ENCODE data around the gene SCART1. TPM values are rescaled to one million over a fixed set of nuclear protein-coding genes. Genes with fewer than 3 reads are reported as not detected.

The SCART1 gene
- total RNA-seq, 1 donor from 2014 or later: 2.4 TPM

DNA sequence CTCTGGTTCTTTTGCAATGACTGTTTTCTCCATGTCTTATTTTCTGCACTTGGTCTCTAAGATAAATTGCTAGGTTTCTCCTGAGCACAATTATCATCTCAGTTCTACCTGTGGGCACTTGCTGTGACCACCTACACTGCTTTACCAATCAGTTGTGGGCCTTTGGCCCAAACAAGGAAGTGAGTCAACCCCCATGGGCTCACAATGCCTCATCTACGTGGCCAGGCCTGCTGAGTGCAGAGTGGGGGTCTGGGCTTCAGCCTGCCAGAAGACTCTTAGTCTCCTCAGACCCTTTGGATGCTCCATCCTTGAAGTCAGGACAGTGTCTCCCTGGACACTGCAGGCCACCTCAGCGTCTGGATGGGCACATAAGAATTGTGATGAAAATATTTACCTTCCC, 20.3 kb downstream of the SCART1 start:
- H3K27me3 Mint-ChIP-seq (ENCODE audit: low read depth): no peaks in the 10 kb centered on the region
- H3K4me1 Mint-ChIP-seq (ENCODE audit: low read depth): no peaks in the 10 kb centered on the region
- H3K4me3 Mint-ChIP-seq (ENCODE audit: unreplicated experiment): no peak overlapping the region
- no peak for DNase-seq (ENCODE audit: low spot score)
- H3K27ac Mint-ChIP-seq (ENCODE audit: unreplicated experiment): no peak overlapping the region
- H3K9me3 Mint-ChIP-seq (ENCODE audit: low read depth): peaks cover 5% of the 10 kb centered on the region
- H3K36me3 Mint-ChIP-seq (ENCODE audit: low read depth): peaks cover 11% of the 10 kb centered on the region
- no peak for TF ChIP-seq CTCF (IDR thresholded peaks at IDR 0.05)

GRCh38 chr10:133474665-133475424, 21.1 kb downstream of the SCART1 start:
- Mint-ChIP-seq H3K4me3 (ENCODE audit: unreplicated experiment) (no peak overlapping the region), H3K9me3 (ENCODE audit: low read depth) (peaks cover 5% of the 10 kb centered on the region), H3K27me3 (ENCODE audit: low read depth) (no peaks in the 10 kb centered on the region), H3K4me1 (ENCODE audit: low read depth) (no peaks in the 10 kb centered on the region), H3K36me3 (ENCODE audit: low read depth) (peaks cover 8% of the 10 kb centered on the region), H3K27ac (ENCODE audit: unreplicated experiment) (no peak overlapping the region)
- no peak for TF ChIP-seq CTCF (IDR thresholded peaks at IDR 0.05)
- no peak for DNase-seq (ENCODE audit: low spot score)

- H3K27ac Mint-ChIP-seq (ENCODE audit: unreplicated experiment): no peak overlapping the region
- no peak for TF ChIP-seq CTCF (IDR thresholded peaks at IDR 0.05)
- H3K27me3 Mint-ChIP-seq (ENCODE audit: low read depth): no peaks in the 10 kb centered on the region
- H3K36me3 Mint-ChIP-seq (ENCODE audit: low read depth): peaks cover 4% of the 10 kb centered on the region
- no peaks in the 10 kb centered on the region for H3K4me1 Mint-ChIP-seq (ENCODE audit: low read depth)
- no peak overlapping the region for H3K4me3 Mint-ChIP-seq (ENCODE audit: unreplicated experiment)
- no peaks in the 10 kb centered on the region for H3K9me3 Mint-ChIP-seq (ENCODE audit: low read depth)
- no peak for DNase-seq (ENCODE audit: low spot score)
These were observed 21.6 kb downstream of the SCART1 start for GRCh38 chr10:133475425-133475734.

DNA sequence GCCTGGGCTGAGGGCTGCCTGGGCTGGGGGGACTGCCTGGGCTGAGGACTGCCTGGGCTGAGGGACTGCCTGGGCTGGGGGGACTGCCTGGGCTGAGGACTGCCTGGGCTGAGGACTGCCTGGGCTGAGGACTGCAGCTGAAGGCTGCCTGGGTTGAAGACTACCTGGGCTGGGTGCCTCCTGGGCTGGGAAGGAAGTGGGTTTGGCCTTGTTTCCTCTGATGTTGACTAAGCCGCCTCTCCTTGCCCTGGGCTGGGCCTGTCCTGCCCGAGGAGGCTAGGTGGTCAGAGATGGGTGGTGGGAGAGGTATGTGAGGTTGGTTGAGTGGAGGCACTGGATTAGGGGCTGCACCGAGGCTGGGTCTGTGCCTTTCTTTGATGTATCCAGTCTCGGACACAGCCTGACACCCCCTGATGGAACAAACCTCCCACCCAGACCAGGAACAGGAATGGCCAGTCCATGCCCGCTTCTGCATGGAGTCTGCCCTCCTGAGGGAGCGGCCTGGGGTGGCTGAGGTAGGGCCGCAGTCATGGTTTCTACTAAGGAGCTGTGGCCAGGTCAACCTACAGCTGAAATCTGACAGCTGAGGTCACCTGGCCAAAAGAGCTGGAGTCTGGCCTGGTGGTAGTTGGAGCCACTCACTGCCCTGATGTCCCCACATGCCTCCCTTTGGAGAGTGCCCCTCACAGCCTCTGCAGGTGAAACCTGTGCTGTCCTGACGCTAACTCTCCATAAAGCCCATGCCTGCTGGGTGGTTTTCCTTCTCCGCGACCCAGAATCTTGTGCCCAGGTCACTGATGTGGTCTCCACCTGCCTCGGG, 22.3 kb downstream of the SCART1 start:
- no peaks in the 10 kb centered on the region for H3K9me3 Mint-ChIP-seq (ENCODE audit: low read depth)
- no peak overlapping the region for H3K27ac Mint-ChIP-seq (ENCODE audit: unreplicated experiment)
- H3K4me3 Mint-ChIP-seq (ENCODE audit: unreplicated experiment): no peak overlapping the region
- H3K4me1 Mint-ChIP-seq (ENCODE audit: low read depth): no peaks in the 10 kb centered on the region
- H3K36me3 Mint-ChIP-seq (ENCODE audit: low read depth): peaks cover 3% of the 10 kb centered on the region
- H3K27me3 Mint-ChIP-seq (ENCODE audit: low read depth): no peaks in the 10 kb centered on the region
- no peak for DNase-seq (ENCODE audit: low spot score)
- no peak for TF ChIP-seq CTCF (IDR thresholded peaks at IDR 0.05)

DNA sequence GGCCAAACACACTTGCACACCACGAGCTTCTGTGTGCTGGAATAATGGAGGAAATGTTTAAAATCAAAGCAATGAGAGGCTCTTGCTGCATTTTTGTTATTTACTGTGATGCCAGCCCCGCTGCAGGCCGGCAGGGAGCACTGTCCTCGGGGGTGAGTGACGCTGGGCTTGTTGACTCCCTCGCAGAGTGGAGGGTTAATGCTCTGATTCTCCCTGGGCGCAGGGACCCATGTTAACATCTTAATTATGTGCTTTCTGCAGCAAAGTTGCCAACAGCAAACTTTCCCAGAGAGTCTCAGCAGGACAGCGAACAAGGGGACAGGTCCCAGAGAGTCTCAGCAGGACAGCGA, 22.9 kb downstream of the SCART1 start:
- Mint-ChIP-seq H3K4me3 (ENCODE audit: unreplicated experiment) (no peak overlapping the region), H3K9me3 (ENCODE audit: low read depth) (no peaks in the 10 kb centered on the region), H3K36me3 (ENCODE audit: low read depth) (peaks cover 5% of the 10 kb centered on the region), H3K27me3 (ENCODE audit: low read depth) (no peaks in the 10 kb centered on the region), H3K27ac (ENCODE audit: unreplicated experiment) (no peak overlapping the region), H3K4me1 (ENCODE audit: low read depth) (no peaks in the 10 kb centered on the region)
- no peak for TF ChIP-seq CTCF (IDR thresholded peaks at IDR 0.05)
- DNase-seq (ENCODE audit: low spot score): no peak

Data from chondrocyte (in vitro differentiated cells).